Measurements from ENCODE around the gene FANCI. TPM values are rescaled to one million over a fixed set of nuclear protein-coding genes. Genes with fewer than 3 reads are reported as not detected.

FANCI gene
- total RNA-seq, 1 experiment from 2014 or later: 44.4 TPM

GRCh38 chr15:89361451-89362202, 117.8 kb downstream of the FANCI start:
- DNase-seq (ENCODE audit: low spot score): peak; percentile 37

GRCh38 chr15:89362203-89363101, 118.7 kb downstream of the FANCI start:
- DNase-seq (ENCODE audit: low spot score): no peak

GRCh38 chr15:89363133-89363532, 119.4 kb downstream of the FANCI start:
- no peak for DNase-seq (ENCODE audit: low spot score)

- no peak for DNase-seq (ENCODE audit: low spot score)
These were observed 120.0 kb downstream of the FANCI start for GRCh38 chr15:89363770-89364169.

DNA sequence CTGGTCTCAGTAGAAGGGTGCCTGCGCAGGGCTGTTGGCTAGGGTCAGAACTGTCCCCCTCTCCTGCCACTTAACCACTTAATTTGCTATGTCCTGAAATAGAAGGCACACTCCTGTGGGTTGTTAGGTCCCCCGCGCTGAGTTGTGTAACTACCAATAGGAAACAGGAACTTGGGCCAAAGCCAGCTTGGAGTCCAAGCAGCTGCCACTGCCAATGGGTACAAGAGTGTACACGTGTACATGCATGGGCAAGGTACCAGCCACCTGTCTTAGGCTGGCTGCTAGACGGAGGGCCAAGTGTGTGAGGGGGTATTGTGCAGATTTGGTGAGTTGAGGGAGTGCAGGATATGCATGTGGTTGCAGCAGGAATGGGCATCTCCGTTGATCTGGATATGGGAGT, 120.6 kb downstream of the FANCI start:
- no peak for DNase-seq (ENCODE audit: low spot score)

- no peak for DNase-seq (ENCODE audit: low spot score)
These were observed 121.1 kb downstream of the FANCI start for GRCh38 chr15:89364741-89365450.

DNA sequence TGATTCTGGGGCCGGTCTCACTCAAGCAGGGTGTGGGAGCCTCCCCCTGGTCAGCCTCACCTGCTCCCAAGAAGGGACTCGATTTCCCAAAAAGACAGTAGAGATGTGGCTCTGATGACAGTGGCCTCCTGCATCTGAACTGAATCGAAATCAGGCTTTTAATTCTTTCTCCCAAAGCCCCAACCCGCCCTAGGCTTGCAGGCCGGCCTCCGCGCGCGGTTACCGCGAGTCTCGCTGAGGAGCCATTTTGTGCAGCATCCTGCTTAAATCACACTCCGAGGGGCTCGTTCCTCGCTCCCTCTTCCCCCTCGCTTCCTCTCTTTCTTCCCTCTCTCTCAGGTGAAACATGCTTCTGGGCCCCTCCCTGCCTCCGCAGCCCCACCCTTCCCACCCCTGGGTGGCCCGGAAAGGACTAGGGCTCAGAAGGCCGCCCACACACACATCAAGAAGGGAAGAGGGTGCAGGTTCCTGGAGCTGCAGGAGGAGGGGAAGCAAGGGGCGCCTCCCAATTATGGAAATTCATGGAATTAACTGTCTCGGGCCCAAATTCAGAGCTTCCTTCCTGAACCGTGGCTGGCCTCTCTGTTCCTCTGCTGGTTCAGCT, 121.8 kb downstream of the FANCI start:
- no peak for DNase-seq (ENCODE audit: low spot score)

Small RNA genes lying within 50 kb of the gene (small RNA-seq; reads per million reads assigned to genes)
- gene MIR6766: not detected

Other genes starting within 250 kb of the FANCI start
- gene ABHD2, start 155.5 kb upstream of the FANCI start, total RNA-seq (2014; rRNA removed; shearing (Covaris generic)): 156 and 181 TPM in 2 replicates
- gene RLBP1, start 22.4 kb upstream of the FANCI start, total RNA-seq (2014; rRNA removed; shearing (Covaris generic)): 0.18 TPM in 1 of 2 replicates, not detected in the other
- gene POLG, start 90.8 kb downstream of the FANCI start, total RNA-seq (2014; rRNA removed; shearing (Covaris generic)): 159 and 161 TPM in 2 replicates

All from HT-29 (cell line).